Measurements from ENCODE around the gene CHCHD5. TPM values are rescaled to one million over a fixed set of nuclear protein-coding genes. Genes with fewer than 3 reads are reported as not detected.
A peak's percentile ranks its signal among the peaks of the same experiment; 100 is the strongest.

The CHCHD5 gene
- total RNA-seq, 1 experiment from 2014 or later, result 33.2 TPM

DNA sequence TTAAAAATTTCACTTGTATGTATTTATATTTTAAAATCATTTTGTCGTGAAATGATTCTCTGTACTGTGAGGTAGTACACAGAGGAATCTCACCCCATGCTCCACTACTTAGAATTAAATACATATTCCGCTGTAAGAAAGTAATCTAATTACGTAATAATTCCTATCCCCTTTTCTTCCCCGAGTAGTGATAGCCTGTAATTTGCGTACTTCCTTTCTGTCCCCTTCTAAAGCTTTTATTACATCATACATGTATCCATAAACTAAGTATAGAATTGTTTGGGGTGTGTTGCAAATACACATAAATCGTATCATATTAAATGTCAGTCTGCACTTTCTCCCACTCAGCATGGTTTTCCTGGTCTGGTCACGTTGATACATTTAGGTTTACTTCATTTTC, 12.4 kb upstream of the CHCHD5 start (continued):
- TF ChIP-seq, protein P1, sequence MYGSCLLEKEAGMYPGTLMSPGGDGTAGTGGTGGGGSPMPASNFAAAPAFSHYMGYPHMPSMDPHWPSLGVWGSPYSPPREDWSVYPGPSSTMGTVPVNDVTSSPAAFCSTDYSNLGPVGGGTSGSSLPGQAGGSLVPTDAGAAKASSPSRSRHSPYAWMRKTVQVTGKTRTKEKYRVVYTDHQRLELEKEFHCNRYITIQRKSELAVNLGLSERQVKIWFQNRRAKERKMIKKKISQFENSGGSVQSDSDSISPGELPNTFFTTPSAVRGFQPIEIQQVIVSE (CRISPR knock-in tag; IDR thresholded peaks at IDR 0.05; ENCODE audit: borderline replicate concordance), result no peak
- TF ChIP-seq PRRX2 (CRISPR knock-in tag; IDR thresholded peaks at IDR 0.05), result no peak
- TF ChIP-seq, protein P2, sequence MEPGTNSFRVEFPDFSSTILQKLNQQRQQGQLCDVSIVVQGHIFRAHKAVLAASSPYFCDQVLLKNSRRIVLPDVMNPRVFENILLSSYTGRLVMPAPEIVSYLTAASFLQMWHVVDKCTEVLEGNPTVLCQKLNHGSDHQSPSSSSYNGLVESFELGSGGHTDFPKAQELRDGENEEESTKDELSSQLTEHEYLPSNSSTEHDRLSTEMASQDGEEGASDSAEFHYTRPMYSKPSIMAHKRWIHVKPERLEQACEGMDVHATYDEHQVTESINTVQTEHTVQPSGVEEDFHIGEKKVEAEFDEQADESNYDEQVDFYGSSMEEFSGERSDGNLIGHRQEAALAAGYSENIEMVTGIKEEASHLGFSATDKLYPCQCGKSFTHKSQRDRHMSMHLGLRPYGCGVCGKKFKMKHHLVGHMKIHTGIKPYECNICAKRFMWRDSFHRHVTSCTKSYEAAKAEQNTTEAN (CRISPR knock-in tag; IDR thresholded peaks at IDR 0.05), result no peak
- TF ChIP-seq, protein P3, sequence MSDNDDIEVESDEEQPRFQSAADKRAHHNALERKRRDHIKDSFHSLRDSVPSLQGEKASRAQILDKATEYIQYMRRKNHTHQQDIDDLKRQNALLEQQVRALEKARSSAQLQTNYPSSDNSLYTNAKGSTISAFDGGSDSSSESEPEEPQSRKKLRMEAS (CRISPR knock-in tag; IDR thresholded peaks at IDR 0.05), result no peak
- no peak for TF ChIP-seq TP53 (CRISPR knock-in tag; IDR thresholded peaks at IDR 0.05)
- no peak for TF ChIP-seq GRHL2 (CRISPR knock-in tag; IDR thresholded peaks at IDR 0.05; ENCODE audit: insufficient replicate concordance, severe bottlenecking)
- TF ChIP-seq, protein P4, sequence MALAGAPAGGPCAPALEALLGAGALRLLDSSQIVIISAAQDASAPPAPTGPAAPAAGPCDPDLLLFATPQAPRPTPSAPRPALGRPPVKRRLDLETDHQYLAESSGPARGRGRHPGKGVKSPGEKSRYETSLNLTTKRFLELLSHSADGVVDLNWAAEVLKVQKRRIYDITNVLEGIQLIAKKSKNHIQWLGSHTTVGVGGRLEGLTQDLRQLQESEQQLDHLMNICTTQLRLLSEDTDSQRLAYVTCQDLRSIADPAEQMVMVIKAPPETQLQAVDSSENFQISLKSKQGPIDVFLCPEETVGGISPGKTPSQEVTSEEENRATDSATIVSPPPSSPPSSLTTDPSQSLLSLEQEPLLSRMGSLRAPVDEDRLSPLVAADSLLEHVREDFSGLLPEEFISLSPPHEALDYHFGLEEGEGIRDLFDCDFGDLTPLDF (CRISPR knock-in tag; IDR thresholded peaks at IDR 0.05), result no peak

DNA sequence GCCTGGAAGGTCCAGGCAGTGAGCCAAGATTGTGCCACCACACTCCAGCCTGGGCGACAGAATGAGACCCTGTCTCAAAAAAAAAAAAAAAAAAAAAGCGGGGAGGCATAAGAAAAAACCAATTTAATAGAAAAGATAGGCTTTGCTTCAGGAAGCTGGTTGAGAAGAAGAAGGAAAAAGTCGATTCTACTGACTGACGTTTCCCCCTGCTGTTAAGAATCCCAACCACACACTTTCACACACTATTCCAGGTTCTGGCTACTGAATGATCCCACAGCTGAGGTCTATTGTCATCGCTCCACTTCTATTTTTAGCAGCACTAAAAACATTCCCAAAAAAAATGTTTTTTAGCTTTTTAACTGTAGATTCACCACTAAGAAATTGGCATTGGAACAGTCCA, 6.7 kb upstream of the CHCHD5 start:
- no peaks in the 10 kb centered on the region for H3K9me3 Mint-ChIP-seq
- CTCF ChIA-PET, result interaction anchor here (0.6 to 0.8 kb wide), 5 partner anchors 30 to 494 kb away, joined by 3 to 6 read pairs (median 4); no protein-coding TSS in a partner anchor
- no peak overlapping the region for H3K27ac Mint-ChIP-seq
- no peak for DNase-seq (ENCODE audit: low spot score)
- POLR2A ChIA-PET, result interaction anchor here (0.6 to 0.8 kb wide), 4 partner anchors 20 to 384 kb away, joined by 6 to 9 read pairs (median 8); no protein-coding TSS in a partner anchor
- H3K4me1 Mint-ChIP-seq, result no peaks in the 10 kb centered on the region
- no peaks in the 10 kb centered on the region for H3K27me3 Mint-ChIP-seq (ENCODE audit: low read depth)
- peak; percentile 57; the same call in 1 of the 2 replicates for ATAC-seq
- no peak overlapping the region for H3K4me3 Mint-ChIP-seq
- H3K36me3 Mint-ChIP-seq, result peaks cover 34% of the 10 kb centered on the region
- no peak for TF ChIP-seq FOXK1 (CRISPR knock-in tag; IDR thresholded peaks at IDR 0.05)
- TF ChIP-seq, protein P5, sequence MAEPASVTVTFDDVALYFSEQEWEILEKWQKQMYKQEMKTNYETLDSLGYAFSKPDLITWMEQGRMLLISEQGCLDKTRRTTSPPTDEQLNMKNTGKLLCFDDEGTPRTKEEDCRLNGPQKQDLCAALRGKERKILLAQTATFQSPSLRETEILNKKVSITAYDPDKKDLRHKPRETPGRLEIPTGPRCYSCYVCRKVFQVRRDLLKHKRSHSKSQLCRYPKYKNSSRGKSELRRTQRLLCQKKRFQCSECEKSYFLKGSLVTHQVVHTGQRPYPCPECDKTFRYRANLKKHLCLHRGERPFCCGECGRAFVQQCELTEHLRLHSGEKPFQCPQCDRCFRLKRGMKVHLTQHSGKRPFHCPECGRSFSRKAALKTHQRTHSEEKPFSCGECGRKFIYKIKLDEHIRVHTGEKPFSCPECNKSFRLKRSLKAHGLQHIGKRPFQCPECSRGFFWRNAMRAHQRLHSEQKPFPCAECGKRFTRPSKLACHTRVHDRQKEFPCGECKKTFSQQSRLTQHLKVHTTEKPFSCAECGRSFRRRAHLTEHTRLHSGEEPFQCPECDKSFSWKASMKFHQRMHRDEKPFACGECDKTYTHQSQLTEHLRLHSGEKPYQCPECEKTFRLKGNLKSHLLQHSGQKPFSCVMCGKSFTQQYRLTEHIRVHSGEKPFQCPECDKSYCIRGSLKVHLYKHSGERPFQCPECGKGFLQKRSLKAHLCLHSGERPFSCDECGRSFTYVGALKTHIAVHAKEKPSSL (CRISPR knock-in tag; conservative IDR thresholded peaks at IDR 0.05), result no peak
- TF ChIP-seq, protein P6, sequence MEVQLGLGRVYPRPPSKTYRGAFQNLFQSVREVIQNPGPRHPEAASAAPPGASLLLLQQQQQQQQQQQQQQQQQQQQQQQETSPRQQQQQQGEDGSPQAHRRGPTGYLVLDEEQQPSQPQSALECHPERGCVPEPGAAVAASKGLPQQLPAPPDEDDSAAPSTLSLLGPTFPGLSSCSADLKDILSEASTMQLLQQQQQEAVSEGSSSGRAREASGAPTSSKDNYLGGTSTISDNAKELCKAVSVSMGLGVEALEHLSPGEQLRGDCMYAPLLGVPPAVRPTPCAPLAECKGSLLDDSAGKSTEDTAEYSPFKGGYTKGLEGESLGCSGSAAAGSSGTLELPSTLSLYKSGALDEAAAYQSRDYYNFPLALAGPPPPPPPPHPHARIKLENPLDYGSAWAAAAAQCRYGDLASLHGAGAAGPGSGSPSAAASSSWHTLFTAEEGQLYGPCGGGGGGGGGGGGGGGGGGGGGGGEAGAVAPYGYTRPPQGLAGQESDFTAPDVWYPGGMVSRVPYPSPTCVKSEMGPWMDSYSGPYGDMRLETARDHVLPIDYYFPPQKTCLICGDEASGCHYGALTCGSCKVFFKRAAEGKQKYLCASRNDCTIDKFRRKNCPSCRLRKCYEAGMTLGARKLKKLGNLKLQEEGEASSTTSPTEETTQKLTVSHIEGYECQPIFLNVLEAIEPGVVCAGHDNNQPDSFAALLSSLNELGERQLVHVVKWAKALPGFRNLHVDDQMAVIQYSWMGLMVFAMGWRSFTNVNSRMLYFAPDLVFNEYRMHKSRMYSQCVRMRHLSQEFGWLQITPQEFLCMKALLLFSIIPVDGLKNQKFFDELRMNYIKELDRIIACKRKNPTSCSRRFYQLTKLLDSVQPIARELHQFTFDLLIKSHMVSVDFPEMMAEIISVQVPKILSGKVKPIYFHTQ (CRISPR knock-in tag; IDR thresholded peaks at IDR 0.05), result no peak
- TF ChIP-seq, protein P7, sequence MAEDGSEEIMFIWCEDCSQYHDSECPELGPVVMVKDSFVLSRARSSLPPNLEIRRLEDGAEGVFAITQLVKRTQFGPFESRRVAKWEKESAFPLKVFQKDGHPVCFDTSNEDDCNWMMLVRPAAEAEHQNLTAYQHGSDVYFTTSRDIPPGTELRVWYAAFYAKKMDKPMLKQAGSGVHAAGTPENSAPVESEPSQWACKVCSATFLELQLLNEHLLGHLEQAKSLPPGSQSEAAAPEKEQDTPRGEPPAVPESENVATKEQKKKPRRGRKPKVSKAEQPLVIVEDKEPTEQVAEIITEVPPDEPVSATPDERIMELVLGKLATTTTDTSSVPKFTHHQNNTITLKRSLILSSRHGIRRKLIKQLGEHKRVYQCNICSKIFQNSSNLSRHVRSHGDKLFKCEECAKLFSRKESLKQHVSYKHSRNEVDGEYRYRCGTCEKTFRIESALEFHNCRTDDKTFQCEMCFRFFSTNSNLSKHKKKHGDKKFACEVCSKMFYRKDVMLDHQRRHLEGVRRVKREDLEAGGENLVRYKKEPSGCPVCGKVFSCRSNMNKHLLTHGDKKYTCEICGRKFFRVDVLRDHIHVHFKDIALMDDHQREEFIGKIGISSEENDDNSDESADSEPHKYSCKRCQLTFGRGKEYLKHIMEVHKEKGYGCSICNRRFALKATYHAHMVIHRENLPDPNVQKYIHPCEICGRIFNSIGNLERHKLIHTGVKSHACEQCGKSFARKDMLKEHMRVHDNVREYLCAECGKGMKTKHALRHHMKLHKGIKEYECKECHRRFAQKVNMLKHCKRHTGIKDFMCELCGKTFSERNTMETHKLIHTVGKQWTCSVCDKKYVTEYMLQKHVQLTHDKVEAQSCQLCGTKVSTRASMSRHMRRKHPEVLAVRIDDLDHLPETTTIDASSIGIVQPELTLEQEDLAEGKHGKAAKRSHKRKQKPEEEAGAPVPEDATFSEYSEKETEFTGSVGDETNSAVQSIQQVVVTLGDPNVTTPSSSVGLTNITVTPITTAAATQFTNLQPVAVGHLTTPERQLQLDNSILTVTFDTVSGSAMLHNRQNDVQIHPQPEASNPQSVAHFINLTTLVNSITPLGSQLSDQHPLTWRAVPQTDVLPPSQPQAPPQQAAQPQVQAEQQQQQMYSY (CRISPR knock-in tag; IDR thresholded peaks at IDR 0.05), result no peak
- TF ChIP-seq RORB (CRISPR knock-in tag; IDR thresholded peaks at IDR 0.05), result no peak
- TF ChIP-seq, protein P8, sequence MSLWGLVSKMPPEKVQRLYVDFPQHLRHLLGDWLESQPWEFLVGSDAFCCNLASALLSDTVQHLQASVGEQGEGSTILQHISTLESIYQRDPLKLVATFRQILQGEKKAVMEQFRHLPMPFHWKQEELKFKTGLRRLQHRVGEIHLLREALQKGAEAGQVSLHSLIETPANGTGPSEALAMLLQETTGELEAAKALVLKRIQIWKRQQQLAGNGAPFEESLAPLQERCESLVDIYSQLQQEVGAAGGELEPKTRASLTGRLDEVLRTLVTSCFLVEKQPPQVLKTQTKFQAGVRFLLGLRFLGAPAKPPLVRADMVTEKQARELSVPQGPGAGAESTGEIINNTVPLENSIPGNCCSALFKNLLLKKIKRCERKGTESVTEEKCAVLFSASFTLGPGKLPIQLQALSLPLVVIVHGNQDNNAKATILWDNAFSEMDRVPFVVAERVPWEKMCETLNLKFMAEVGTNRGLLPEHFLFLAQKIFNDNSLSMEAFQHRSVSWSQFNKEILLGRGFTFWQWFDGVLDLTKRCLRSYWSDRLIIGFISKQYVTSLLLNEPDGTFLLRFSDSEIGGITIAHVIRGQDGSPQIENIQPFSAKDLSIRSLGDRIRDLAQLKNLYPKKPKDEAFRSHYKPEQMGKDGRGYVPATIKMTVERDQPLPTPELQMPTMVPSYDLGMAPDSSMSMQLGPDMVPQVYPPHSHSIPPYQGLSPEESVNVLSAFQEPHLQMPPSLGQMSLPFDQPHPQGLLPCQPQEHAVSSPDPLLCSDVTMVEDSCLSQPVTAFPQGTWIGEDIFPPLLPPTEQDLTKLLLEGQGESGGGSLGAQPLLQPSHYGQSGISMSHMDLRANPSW (CRISPR knock-in tag; conservative IDR thresholded peaks at IDR 0.05; ENCODE audit: low read depth), result no peak
- no peak for TF ChIP-seq TP53 (CRISPR knock-in tag; IDR thresholded peaks at IDR 0.05)
- TF ChIP-seq, protein P9, sequence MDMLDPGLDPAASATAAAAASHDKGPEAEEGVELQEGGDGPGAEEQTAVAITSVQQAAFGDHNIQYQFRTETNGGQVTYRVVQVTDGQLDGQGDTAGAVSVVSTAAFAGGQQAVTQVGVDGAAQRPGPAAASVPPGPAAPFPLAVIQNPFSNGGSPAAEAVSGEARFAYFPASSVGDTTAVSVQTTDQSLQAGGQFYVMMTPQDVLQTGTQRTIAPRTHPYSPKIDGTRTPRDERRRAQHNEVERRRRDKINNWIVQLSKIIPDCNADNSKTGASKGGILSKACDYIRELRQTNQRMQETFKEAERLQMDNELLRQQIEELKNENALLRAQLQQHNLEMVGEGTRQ (CRISPR knock-in tag; IDR thresholded peaks at IDR 0.05), result no peak
- TF ChIP-seq CREM (CRISPR knock-in tag; IDR thresholded peaks at IDR 0.05), result no peak
- TF ChIP-seq, protein P10, sequence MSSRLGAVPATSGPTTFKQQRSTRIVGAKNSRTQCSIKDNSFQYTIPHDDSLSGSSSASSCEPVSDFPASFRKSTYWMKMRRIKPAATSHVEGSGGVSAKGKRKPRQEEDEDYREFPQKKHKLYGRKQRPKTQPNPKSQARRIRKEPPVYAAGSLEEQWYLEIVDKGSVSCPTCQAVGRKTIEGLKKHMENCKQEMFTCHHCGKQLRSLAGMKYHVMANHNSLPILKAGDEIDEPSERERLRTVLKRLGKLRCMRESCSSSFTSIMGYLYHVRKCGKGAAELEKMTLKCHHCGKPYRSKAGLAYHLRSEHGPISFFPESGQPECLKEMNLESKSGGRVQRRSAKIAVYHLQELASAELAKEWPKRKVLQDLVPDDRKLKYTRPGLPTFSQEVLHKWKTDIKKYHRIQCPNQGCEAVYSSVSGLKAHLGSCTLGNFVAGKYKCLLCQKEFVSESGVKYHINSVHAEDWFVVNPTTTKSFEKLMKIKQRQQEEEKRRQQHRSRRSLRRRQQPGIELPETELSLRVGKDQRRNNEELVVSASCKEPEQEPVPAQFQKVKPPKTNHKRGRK (CRISPR knock-in tag; IDR thresholded peaks at IDR 0.05; ENCODE audit: borderline replicate concordance), result no peak
- no peak for TF ChIP-seq ESRRA (CRISPR knock-in tag; IDR thresholded peaks at IDR 0.05; ENCODE audit: borderline replicate concordance)

Data from WTC11 (cell line).